HG03139 (cell line): ENCODE results near the gene TXNDC5.
"Not testable (repeated sequence)": the region's sequence is repeated elsewhere in the genome, so short reads cannot be mapped to it uniquely, and the experiment has no call there.

Source experiments
- ATAC-seq: cut with Tn5 transposase; IDR thresholded peaks from one replicate; pipeline ENCODE4 v1.9.1; 2021; ENCODE audit not compliant: unreplicated experiment

The TXNDC5 gene

GRCh38 chr6:7897461-7898192, 13.0 kb downstream of the TXNDC5 start:
- ATAC-seq = peak; percentile 38

GRCh38 chr6:7896465-7896987, 14.1 kb downstream of the TXNDC5 start:
- ATAC-seq = no peak

- ATAC-seq = no peak
Measured at GRCh38 chr6:7895125-7895423, 15.5 kb downstream of the TXNDC5 start.

- ATAC-seq = no peak
Measured at GRCh38 chr6:7894262-7895124, 16.1 kb downstream of the TXNDC5 start.

GRCh38 chr6:7893342-7893741, 17.2 kb downstream of the TXNDC5 start:
- no peak for ATAC-seq

- ATAC-seq = not testable (repeated sequence)
Measured at GRCh38 chr6:7892367-7892766, 18.2 kb downstream of the TXNDC5 start.

GRCh38 chr6:7891078-7891872, 19.3 kb downstream of the TXNDC5 start:
- no peak for ATAC-seq

- ATAC-seq = no peak
Measured at GRCh38 chr6:7888587-7889357, 21.8 kb downstream of the TXNDC5 start.

- ATAC-seq = no peak
Measured at GRCh38 chr6:7887278-7887991, 23.2 kb downstream of the TXNDC5 start.

GRCh38 chr6:7886132-7886531, 24.5 kb downstream of the TXNDC5 start:
- ATAC-seq = no peak

- no peak for ATAC-seq
Measured at GRCh38 chr6:7883381-7883780, 27.2 kb downstream of the TXNDC5 start.

- ATAC-seq = no peak
Measured at GRCh38 chr6:7882505-7883257, 27.9 kb downstream of the TXNDC5 start.

- ATAC-seq = no peak
Measured at GRCh38 chr6:7881765-7882500, 28.7 kb downstream of the TXNDC5 start.

- no peak for ATAC-seq
Measured at GRCh38 chr6:7880718-7881107, 29.9 kb downstream of the TXNDC5 start.

- ATAC-seq = no peak
Measured at GRCh38 chr6:7879980-7880717, 30.4 kb downstream of the TXNDC5 start.

- ATAC-seq = no peak
Measured at GRCh38 chr6:7879579-7879978, 31.0 kb downstream of the TXNDC5 start.

- ATAC-seq = no peak
Measured at GRCh38 chr6:7879043-7879442, 31.5 kb downstream of the TXNDC5 start.

- ATAC-seq = no peak
Measured at GRCh38 chr6:7878401-7878964, 32.1 kb downstream of the TXNDC5 start.
